Globus pallidus (tissue), 1 donor: ENCODE data around the gene RNPEPL1.

Source experiments
- DNase-seq: peaks from one replicate; pipeline ENCODE4 v3.0.0-alpha.2; 2015; ENCODE audit warnings: low spot score

The RNPEPL1 gene

GRCh38 chr2:240626531-240627300 is 58.4 kb downstream of the RNPEPL1 start:
- no peak for DNase-seq

- DNase-seq = no peak
Observed at GRCh38 chr2:240627736-240628506, 59.6 kb downstream of the RNPEPL1 start.

- no peak for DNase-seq
Observed at GRCh38 chr2:240628507-240628807, 60.2 kb downstream of the RNPEPL1 start.

GRCh38 chr2:240628808-240629618 is 60.7 kb downstream of the RNPEPL1 start:
- DNase-seq = no peak

GRCh38 chr2:240629619-240629967 is 61.3 kb downstream of the RNPEPL1 start:
- DNase-seq = no peak

- DNase-seq = no peak
Observed at GRCh38 chr2:240629968-240630770, 61.9 kb downstream of the RNPEPL1 start.
